HFF-Myc (cell line): ENCODE results near the gene HBS1L.

ENCODE experiments used
- DNase-seq: peaks from one replicate; pipeline ENCODE4 v3.0.0-alpha.2; 2011; ENCODE audit warnings: low read depth; ENCODE audit errors: extremely low read depth
- H3K4me3 ChIP-seq: replicated peaks from 2 replicates; pipeline ENCODE4 v1.5.1; 2011; ENCODE audit warnings: low read depth, mild to moderate bottlenecking, control low read depth, low read length
- CTCF ChIP-seq: IDR thresholded peaks from 2 replicates; pipeline ENCODE4 v1.5.1; 2012; ENCODE audit warnings: mild to moderate bottlenecking, low read depth, low read length, control low read depth; ENCODE audit errors: missing control alignments

The HBS1L gene

GRCh38 chr6:134984821-134985220 lies 69.8 kb downstream of the HBS1L start:
- no peak for TF ChIP-seq CTCF
- no peak overlapping the region for H3K4me3 ChIP-seq
- peak; percentile 20 for DNase-seq

DNA sequence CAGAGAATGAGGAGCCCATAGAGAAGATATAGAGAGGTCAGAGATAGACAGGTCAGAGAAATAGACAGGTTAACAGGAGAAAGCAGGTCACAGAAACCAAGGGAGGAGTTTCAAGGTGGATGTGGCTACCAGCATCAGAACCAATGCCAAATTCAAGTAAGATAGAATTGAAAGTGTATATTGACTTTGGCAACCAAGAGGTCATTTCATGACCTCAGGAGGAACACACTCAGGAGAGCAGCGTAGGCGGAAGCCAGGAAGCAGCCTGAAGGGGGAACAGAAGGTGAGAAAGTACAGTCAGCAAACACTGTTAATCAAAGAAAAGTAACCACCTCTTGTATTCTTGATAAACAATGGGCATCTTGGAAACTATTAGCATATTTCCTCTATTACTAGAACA lies 70.8 kb downstream of the HBS1L start:
- no peak for DNase-seq
- no peak for TF ChIP-seq CTCF
- no peak overlapping the region for H3K4me3 ChIP-seq

GRCh38 chr6:134982161-134982560 lies 72.5 kb downstream of the HBS1L start:
- no peak for TF ChIP-seq CTCF
- no peak overlapping the region for H3K4me3 ChIP-seq
- no peak for DNase-seq

- no peak for DNase-seq
- H3K4me3 ChIP-seq, result no peak overlapping the region
- no peak for TF ChIP-seq CTCF
These were observed 73.8 kb downstream of the HBS1L start for GRCh38 chr6:134980846-134981245.

DNA sequence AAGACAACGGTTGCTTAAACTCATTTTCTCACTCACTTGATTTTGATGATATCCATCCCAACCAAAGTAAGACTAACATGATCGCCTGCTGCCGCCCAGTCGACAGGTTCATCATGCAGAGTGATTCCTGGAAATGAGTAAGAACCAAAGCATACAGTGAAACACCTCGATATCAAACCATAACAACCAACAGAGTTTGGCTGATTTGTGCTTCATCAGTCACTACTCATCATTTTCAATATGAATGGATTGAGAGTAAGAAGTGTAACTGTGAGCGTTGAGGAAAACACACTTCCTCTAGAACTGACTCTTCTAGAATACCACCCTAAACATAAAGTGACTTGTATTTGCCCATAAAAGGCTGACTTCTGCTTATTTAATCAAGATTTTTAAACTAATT lies 75.5 kb downstream of the HBS1L start:
- DNase-seq, result no peak
- no peak for TF ChIP-seq CTCF
- no peak overlapping the region for H3K4me3 ChIP-seq

DNA sequence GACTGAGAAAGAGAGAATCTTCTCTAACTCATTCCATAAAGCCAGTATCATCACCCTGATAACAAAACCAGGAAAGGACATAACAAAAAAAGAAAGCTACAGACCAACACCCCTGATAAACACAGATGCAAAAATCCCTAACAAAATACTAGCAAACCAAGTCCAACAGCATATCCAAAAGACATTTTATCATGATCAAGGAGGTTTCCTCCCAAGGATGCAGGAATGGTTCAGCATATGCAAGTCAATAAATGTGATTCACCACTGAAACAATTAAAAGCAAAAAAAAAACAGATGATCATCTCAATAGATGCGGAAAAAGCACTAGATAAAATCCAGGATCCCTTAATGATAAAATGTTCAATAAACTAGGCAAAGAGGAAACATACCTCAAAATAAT lies 80.3 kb downstream of the HBS1L start:
- H3K4me3 ChIP-seq, result no peak overlapping the region
- no peak for DNase-seq
- no peak for TF ChIP-seq CTCF

DNA sequence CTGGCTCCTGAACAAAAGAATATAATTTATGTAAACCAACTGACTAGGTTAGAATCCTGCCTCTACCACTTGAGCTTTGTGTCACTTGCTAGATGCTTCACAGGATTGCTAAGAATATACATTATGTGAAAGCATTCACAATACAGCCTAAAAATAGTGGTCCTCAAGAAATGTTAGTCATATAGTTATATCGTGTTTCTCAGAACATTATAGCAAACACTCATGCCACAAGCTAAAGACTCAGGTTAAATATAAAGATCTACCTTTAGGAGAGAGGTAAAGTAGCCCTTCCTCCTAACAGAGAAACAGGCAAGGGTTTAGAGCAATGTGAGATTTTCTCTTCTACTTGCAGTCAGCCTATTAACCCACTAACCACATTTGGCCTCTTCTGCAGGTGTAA lies 86.9 kb downstream of the HBS1L start:
- no peak for TF ChIP-seq CTCF
- no peak for DNase-seq
- H3K4me3 ChIP-seq, result no peak overlapping the region
